ENCODE measurements around the gene CDA. TPM values are rescaled to one million over a fixed set of nuclear protein-coding genes. Genes with fewer than 3 reads are reported as not detected.

Gene CDA
- total RNA-seq, 1 experiment from 2014 or later: not detected

DNA sequence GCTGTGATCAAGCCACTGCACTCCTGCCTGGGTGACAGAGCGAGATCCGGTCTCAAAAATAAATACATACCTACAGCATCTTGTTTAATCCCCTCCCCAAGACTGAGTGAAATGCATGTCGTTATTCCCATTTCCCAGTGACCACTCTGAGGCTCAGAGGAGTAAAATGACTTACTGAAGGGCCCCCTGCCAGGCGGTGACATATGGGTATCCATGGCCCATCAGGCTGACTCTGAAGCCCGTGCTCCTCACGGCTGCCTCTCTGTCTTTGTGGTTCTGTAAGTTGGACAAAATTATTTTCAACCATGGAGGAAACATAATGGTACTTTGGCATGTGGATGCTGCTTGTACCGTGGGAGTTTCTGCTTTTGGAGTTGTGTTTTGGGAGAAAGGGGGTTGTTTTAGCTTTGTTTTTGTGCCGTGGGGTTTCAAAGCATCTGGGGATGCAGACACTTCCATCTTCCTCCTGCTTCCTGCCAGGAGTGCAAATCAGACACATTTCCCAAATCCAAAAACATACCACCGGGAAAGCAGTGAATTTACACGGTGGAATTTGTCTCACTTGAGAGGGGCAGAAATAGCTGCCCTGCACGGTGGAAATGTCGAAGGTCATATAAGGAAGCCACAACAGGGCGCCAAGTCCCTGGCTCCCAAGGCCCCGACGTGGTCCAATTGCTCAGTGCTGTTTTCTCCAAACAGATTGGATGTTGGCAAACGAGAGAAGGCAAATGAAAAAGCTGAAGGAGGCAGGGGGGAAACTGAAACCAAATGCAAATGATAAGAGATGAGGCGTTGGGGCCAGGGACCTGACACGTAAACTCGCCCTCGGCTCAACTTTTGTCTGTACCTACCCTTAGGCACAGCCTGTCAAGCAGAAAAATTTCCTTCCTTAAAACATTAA is 27.3 kb downstream of the CDA start:
- Histone ChIP-seq H3K27me3 (replicated peaks) (no peaks in the 10 kb centered on the region), H3K4me1 (replicated peaks) (peaks cover 28% of the 10 kb centered on the region), H3K9me3 (replicated peaks) (no peaks in the 10 kb centered on the region), H3K4me3 (no peak overlapping the region), H3K36me3 (no peaks in the 10 kb centered on the region), H3K27ac (no peak overlapping the region)
- no peak for DNase-seq (ENCODE audit: low read depth in 1 of 2, low spot score in 2 of 2)

DNA sequence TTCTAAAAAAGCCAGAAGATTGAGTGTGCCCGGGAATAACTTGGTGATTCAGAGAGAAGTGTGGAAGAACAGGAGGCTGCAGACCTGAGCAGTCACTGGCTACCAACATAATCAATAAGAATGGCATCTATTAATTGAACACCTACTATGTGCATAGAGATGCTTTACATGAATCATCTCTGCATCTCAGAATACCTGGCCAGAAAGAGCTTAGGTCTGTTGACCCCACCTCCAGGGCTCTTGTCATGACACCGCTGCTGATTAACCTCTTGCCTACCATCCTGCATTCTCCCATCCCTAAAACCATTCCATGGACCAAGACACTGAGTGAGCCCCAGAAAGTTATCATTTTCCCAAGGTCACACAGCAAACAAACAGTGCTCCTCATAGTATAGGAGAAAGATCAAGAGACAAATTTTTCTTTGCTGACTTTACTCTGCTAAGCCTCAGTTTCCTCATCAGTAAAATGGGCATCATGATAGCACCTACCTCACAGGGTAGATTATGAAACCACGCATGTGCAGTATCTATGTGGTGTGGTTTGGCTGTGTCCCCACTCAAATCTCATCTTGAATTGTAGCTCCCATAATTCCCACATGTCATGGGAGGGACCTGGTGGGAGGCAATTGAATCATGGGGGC is 28.1 kb downstream of the CDA start:
- Histone ChIP-seq H3K4me3 (no peak overlapping the region), H3K27ac (no peak overlapping the region), H3K36me3 (no peaks in the 10 kb centered on the region), H3K4me1 (replicated peaks) (peaks cover 25% of the 10 kb centered on the region), H3K9me3 (replicated peaks) (no peaks in the 10 kb centered on the region), H3K27me3 (replicated peaks) (no peaks in the 10 kb centered on the region)
- no peak for DNase-seq (ENCODE audit: low read depth in 1 of 2, low spot score in 2 of 2)

DNA sequence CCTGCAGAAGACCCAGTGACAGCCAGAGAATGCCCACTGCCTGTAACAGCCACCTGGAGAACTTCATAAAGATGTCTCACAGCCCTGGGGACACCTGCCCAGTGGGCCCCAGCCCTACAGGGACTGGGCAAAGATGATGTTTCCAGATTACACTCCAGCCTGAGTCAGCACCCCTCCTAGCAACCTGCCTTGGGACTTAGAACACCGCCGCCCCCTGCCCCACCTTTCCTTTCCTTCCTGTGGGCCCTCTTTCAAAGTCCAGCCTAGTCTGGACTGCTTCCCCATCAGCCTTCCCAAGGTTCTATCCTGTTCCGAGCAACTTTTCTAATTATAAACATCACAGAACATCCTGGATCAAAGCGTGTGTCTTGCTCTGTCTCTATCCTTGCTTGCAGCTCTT is 29.7 kb downstream of the CDA start:
- Histone ChIP-seq H3K4me1 (replicated peaks) (peaks cover 9% of the 10 kb centered on the region), H3K9me3 (replicated peaks) (no peaks in the 10 kb centered on the region), H3K4me3 (no peak overlapping the region), H3K27me3 (replicated peaks) (no peaks in the 10 kb centered on the region), H3K27ac (no peak overlapping the region), H3K36me3 (no peaks in the 10 kb centered on the region)
- no peak for DNase-seq (ENCODE audit: low read depth in 1 of 2, low spot score in 2 of 2)

DNA sequence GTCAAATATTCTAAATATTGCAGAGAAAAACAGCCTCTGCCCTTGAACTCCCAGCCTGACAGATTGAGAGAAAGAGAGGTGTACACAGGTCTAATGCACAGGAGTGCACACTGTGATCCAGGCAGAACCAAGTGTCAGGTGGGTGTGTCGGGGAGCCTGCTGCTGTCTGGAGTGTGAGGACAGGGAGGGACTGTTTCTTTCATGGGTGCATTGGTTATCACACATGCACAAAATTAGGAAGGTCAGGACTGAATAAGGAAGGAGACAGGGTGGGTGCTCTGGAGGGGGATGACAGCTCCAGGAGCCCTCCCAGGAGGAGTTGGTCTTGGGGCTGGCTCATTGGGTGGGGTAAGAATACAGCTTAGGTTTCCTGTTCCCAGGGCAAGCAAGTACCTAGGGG is 31.1 kb downstream of the CDA start:
- H3K4me1 ChIP-seq (replicated peaks): no peaks in the 10 kb centered on the region
- H3K9me3 ChIP-seq (replicated peaks): no peaks in the 10 kb centered on the region
- no peak for DNase-seq (ENCODE audit: low read depth in 1 of 2, low spot score in 2 of 2)
- no peaks in the 10 kb centered on the region for H3K27me3 ChIP-seq (replicated peaks)
- H3K36me3 ChIP-seq: no peaks in the 10 kb centered on the region
- H3K27ac ChIP-seq: no peak overlapping the region
- no peak overlapping the region for H3K4me3 ChIP-seq

DNA sequence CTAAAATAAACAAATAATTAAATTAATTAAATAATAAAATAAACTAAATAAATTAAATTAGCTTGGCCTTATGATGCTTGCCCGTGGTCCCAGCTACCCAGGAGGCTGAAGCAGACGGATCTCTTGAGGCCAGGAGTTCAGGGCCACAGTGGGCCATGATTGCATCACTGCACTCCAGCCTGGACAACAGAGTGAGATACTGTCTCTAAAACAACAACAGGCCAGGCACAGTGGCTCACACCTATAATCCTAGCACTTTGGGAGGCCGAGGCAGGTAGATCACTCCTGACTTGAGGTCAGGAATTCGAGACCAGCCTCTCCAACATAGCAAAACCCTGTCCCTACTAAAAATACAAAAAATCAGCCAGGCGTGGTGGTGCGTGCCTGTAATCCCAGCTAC is 32.1 kb downstream of the CDA start:
- Histone ChIP-seq H3K36me3 (no peaks in the 10 kb centered on the region), H3K27me3 (replicated peaks) (no peaks in the 10 kb centered on the region), H3K9me3 (replicated peaks) (no peaks in the 10 kb centered on the region), H3K27ac (no peak overlapping the region), H3K4me1 (replicated peaks) (no peaks in the 10 kb centered on the region), H3K4me3 (no peak overlapping the region)
- no peak for DNase-seq (ENCODE audit: low read depth in 1 of 2, low spot score in 2 of 2)

DNA sequence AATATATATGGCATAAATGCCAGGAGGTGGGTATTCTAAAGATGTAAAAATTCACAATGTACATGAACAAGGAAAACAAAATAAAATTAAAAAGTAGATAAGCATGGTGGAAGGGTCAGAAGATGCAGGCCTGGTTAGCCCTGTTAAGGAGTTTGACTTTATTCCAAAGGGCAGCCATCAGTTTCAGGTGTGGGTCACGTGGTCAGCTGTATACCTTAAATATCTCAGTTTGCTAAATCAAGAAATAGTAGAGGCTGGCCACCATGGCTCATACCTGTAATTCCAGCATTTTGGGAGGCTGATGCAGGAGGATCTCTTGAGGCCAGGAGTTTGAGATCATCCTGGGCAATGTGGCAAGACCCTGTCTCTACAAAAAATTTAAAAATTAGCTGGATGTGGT is 35.8 kb downstream of the CDA start:
- DNase-seq (ENCODE audit: low read depth in 1 of 2, low spot score in 2 of 2): no peak
- Histone ChIP-seq H3K9me3 (replicated peaks) (no peaks in the 10 kb centered on the region), H3K36me3 (no peaks in the 10 kb centered on the region), H3K27me3 (replicated peaks) (no peaks in the 10 kb centered on the region), H3K27ac (no peak overlapping the region), H3K4me1 (replicated peaks) (0 out of 2 replicates have a peak, but pooled peaks cover 3% of the 10 kb centered on the region), H3K4me3 (no peak overlapping the region)

DNA sequence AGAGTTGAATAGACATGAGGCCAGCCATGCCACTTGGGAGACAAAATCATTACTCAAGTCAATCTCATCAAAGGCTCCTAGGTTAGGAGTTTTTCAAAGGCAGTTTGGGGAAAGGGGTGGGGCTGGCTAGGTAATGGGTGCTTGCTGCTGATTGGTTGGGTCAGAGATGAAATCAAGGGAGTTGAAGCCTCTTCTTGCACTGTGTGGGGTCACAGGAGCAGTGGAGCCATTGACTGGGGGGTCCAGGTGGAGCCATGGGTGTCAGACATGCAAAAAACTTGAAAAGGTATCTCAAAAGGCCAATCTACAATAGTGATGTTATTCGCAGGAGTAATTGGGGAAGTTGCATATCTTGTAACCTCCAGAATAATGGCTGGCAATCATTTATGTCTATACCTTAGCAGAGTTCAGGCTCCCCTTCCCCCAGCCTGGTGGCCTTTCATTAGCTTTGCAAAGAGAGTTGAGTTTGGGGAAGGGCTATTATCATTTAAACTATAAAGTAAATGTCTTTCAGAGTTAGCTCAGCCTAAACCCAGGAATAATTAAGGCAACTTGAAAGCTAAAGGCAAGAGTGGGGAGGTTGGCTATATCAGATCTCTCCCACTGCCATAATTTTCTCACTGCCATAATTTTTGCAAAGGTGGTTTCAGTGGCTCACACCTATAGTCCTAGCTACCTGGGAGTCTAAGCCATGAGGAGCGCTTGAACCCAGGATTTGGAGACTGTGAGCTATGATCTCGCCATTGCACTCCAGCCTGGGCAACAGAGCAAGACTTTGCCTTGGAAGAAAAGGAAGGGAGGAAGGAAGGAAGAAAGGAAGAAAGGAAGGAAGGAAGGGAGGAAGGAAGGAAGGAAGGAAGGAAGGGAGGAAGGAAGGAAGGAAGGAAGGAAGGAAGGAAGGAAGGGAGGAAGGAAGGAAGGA is 36.5 kb downstream of the CDA start:
- Histone ChIP-seq H3K36me3 (no peaks in the 10 kb centered on the region), H3K27me3 (replicated peaks) (no peaks in the 10 kb centered on the region), H3K4me3 (no peak overlapping the region), H3K9me3 (replicated peaks) (no peaks in the 10 kb centered on the region), H3K4me1 (replicated peaks) (0 out of 2 replicates have a peak, but pooled peaks cover 3% of the 10 kb centered on the region), H3K27ac (no peak overlapping the region)
- DNase-seq (ENCODE audit: low read depth in 1 of 2, low spot score in 2 of 2): no peak

DNA sequence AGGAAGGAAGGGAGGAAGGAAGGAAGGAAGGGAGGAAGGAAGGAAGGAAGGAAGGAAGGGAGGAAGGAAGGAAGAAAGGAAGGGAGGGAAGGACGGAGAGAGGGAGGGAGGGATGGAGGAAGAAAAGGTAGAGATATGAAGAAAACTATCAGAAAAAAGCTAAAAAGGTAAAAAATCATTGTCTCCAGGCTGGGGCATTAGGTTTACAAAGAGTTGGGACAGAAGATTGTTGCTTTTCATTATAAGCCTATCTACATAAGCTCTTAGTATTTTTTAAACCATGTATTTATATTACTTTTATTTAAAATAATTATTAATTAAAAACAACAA is 37.2 kb downstream of the CDA start:
- Histone ChIP-seq H3K36me3 (no peaks in the 10 kb centered on the region), H3K4me3 (no peak overlapping the region), H3K9me3 (replicated peaks) (no peaks in the 10 kb centered on the region), H3K4me1 (replicated peaks) (0 out of 2 replicates have a peak, but pooled peaks cover 3% of the 10 kb centered on the region), H3K27me3 (replicated peaks) (no peaks in the 10 kb centered on the region), H3K27ac (no peak overlapping the region)
- DNase-seq (ENCODE audit: low read depth in 1 of 2, low spot score in 2 of 2): no peak

DNA sequence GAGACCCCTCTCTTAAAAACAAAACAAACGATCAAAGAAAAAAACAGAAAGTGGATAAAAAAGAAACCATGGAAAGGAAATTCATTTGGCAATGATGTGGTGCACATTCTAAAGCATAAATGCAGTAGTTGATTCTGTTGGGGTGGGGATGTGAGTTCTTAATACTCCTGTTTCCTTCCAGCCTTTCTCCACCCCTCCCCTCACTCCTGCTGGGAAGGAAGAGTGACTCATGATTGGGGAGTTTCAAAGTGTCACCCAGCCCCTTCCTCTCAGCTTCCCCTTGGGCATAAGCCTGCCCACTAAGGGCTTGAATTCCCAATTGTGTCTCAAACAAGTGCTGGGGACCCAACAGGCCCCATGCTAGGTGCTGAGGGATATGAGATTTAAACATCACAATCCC is 37.6 kb downstream of the CDA start:
- Histone ChIP-seq H3K36me3 (no peaks in the 10 kb centered on the region), H3K27me3 (replicated peaks) (no peaks in the 10 kb centered on the region), H3K4me3 (no peak overlapping the region), H3K4me1 (replicated peaks) (0 out of 2 replicates have a peak, but pooled peaks cover 3% of the 10 kb centered on the region), H3K9me3 (replicated peaks) (no peaks in the 10 kb centered on the region), H3K27ac (no peak overlapping the region)
- no peak for DNase-seq (ENCODE audit: low read depth in 1 of 2, low spot score in 2 of 2)

DNA sequence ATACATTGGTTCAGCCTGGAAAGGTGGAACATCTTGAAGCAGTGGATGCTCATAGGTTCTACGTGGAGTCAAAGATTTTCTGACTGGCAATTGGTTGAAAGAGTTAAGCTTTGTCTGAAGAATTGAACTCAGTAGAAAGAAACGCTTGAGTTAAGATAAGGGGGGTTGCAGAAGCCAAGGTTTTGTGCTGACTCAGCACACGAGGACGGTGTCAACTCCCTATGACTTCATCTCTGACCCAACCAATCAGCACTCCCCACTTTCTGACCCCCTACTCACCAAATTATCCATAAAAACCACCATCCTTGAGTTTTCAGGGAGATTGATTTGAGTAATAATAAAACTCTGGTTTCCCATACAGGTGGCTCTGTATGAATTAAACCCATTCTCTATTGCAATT is 41.8 kb downstream of the CDA start:
- H3K4me3 ChIP-seq: no peak overlapping the region
- DNase-seq (ENCODE audit: low read depth in 1 of 2, low spot score in 2 of 2): no peak
- H3K27me3 ChIP-seq (replicated peaks): no peaks in the 10 kb centered on the region
- H3K27ac ChIP-seq: no peak overlapping the region
- 0 out of 2 replicates have a peak, but pooled peaks cover 6% of the 10 kb centered on the region for H3K9me3 ChIP-seq (replicated peaks)
- H3K36me3 ChIP-seq: peaks cover 4% of the 10 kb centered on the region; the same call in 1 of the 2 replicates
- peaks cover 21% of the 10 kb centered on the region for H3K4me1 ChIP-seq (replicated peaks)

DNA sequence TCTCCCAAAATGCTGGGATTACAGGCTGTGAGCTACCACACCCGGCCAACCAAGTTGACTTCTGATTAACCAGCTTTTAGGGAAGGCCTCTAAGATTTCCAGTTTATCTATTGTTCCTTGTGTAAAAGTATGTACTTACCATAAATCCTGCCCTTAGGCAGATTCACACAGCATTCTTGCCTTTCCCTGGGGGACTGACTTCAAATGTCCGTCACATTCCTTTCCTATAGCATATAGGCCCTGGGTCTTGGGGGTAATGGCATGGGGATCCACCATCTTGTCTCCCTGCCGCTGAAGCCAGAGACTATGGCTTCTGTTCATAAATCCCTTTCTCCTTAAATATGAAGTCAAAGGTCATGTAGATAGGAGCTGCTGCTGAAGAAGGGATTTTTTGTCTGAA is 43.5 kb downstream of the CDA start:
- peaks cover 18% of the 10 kb centered on the region for H3K4me1 ChIP-seq (replicated peaks)
- H3K4me3 ChIP-seq: no peak overlapping the region
- no peak overlapping the region for H3K27ac ChIP-seq
- DNase-seq (ENCODE audit: low read depth in 1 of 2, low spot score in 2 of 2): no peak
- H3K9me3 ChIP-seq (replicated peaks): 0 out of 2 replicates have a peak, but pooled peaks cover 6% of the 10 kb centered on the region
- peaks cover 4% of the 10 kb centered on the region; the same call in 1 of the 2 replicates for H3K36me3 ChIP-seq
- H3K27me3 ChIP-seq (replicated peaks): no peaks in the 10 kb centered on the region

DNA sequence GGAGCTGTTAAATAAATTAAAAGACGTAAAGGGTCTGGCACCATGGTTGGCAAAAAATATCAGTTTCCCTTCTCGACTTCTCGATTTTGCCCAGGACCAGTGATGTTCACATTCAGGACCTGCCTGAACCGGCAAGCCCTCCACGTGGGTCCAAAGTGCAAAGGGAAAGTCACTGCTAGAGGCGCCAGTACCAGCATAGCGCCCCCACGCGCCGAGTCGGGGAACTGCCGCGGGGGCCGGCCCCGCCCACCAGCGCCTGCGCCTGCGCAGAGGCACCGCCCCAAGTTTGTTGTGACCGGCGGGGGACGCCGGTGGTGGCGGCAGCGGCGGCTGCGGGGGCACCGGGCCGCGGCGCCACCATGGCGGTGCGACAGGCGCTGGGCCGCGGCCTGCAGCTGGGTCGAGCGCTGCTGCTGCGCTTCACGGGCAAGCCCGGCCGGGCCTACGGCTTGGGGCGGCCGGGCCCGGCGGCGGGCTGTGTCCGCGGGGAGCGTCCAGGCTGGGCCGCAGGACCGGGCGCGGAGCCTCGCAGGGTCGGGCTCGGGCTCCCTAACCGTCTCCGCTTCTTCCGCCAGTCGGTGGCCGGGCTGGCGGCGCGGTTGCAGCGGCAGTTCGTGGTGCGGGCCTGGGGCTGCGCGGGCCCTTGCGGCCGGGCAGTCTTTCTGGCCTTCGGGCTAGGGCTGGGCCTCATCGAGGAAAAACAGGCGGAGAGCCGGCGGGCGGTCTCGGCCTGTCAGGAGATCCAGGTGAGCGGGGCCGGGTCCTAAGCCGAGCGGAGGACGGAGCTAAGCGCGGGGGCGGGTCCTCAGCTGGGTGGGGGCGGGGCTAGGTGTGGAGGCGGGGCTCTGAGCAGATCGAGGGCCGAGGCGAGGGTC is 44.5 kb downstream of the CDA start, which contains the start of gene PINK1:
TSS of gene PINK1 (plus strand) at position 269 of the 875 bp plus-strand sequence. CDS start at position 360, 91 bp downstream.
- DNase-seq (ENCODE audit: low read depth in 1 of 2, low spot score in 2 of 2): peak; percentile 75 to 86
- 0 out of 2 replicates have a peak, but pooled peaks cover 6% of the 10 kb centered on the region for H3K9me3 ChIP-seq (replicated peaks)
- peak within 1 kb of the TSS; percentile 74 for H3K27ac ChIP-seq
- H3K4me3 ChIP-seq: peak within 1 kb of the TSS; percentile 99
- H3K4me1 ChIP-seq (replicated peaks): peaks cover 18% of the 10 kb centered on the region
- peaks cover 7% of the 10 kb centered on the region; the same call in 1 of the 2 replicates for H3K36me3 ChIP-seq
- H3K27me3 ChIP-seq (replicated peaks): no peaks in the 10 kb centered on the region

All from SJSA1 (cell line).